AG08396 (cell line): Measurements from ENCODE around the gene UBE3B.
A peak's percentile ranks its signal among the peaks of the same experiment; 100 is the strongest.

Experiments used
- DNase-seq: peaks from one replicate; pipeline ENCODE4 v3.0.0; 2012; ENCODE audit warnings: low spot score, mixed read lengths

UBE3B gene

GRCh38 chr12:109573029-109573913 is 95.8 kb downstream of the UBE3B start, which contains the start of the genes MMAB and MVK:
Gene MMAB, minus strand, starts transcription at chr12:109573504. Its CDS starts 24 bp downstream, at chr12:109573480.
Gene MVK, plus strand, starts transcription at chr12:109573794. Its CDS starts 1,029 bp downstream, at chr12:109574823.
- DNase-seq: peak; percentile 99

GRCh38 chr12:109573914-109574244 is 96.4 kb downstream of the UBE3B start:
- DNase-seq: no peak

DNA sequence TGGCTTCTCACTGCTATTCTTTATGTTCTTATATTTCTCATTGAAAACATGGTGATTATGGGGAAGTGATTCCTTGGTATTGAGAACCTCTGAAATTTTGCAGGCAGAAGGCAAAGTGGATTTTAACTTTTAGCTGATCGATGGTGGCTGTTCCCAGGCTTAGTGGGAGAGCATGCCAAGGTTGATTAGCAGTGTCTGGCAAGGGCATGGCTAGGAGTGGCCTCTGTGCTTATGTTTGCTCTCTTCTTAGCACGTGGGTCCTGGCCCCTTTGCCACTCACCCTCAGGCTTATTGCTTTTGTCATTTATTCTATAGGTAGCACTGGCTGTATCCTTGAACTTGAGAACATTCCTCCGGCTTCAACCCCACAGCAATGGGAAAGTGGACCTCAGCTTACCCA is 98.2 kb downstream of the UBE3B start:
- DNase-seq: no peak

DNA sequence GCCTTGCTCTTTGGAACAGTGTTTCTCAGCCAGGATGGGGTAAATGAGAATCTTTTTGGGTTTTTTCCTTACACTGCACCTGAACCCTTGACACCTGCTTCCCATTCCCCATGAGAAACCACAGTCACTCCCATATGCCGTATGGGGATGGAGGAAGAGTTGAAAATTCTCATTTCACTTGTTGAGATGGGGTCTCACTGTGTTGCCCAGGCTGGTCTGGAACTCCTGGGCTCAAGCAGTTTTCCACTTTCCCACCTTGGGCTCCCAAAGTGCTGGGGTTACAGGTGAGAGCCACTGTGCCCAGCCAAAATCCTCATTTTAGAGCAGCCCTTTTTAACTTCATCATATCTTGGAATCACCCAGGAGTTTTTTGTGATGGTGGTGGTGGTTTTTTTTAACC is 99.9 kb downstream of the UBE3B start:
- DNase-seq: no peak

GRCh38 chr12:109578330-109578927 is 101.0 kb downstream of the UBE3B start:
- no peak for DNase-seq

- no peak for DNase-seq
Measured at GRCh38 chr12:109579639-109580038, 102.2 kb downstream of the UBE3B start.

GRCh38 chr12:109580272-109580671 is 102.8 kb downstream of the UBE3B start:
- no peak for DNase-seq

DNA sequence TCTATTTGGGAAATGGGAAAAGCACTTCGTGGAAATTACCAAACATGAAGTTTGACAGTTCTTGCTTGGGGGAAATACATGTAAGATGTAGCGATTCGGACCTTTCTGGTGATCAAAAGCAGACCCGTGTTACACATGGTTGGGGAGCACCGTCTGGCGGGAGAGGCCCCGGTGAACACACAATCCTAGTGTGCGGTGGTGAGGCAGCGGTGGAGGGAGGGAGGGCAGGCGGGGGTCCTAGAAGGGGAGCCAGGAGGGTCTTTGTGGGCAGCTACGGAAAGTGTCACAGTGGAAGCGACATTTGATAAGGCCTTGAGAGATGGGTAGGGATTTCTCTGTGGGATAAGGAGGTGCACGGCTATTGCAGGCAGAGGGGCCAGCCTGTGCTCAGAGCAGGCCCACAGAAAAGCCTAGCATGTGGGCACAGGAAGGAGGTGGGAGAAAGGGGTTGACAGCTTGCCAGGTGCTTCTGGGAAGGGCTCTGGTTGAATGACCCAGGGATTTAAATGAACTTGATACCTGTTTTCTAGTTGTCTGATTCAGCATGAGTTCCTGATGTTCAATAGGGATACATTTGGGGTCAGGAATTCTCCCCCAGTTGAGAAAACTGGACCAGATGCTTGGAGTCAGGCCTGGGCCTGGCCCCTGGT is 103.4 kb downstream of the UBE3B start:
- DNase-seq: no peak

GRCh38 chr12:109581334-109581691 is 103.9 kb downstream of the UBE3B start:
- DNase-seq: no peak

- DNase-seq: peak; percentile 70
Measured at GRCh38 chr12:109581856-109582255, 104.4 kb downstream of the UBE3B start.

- no peak for DNase-seq
Measured at GRCh38 chr12:109582636-109583035, 105.2 kb downstream of the UBE3B start.

DNA sequence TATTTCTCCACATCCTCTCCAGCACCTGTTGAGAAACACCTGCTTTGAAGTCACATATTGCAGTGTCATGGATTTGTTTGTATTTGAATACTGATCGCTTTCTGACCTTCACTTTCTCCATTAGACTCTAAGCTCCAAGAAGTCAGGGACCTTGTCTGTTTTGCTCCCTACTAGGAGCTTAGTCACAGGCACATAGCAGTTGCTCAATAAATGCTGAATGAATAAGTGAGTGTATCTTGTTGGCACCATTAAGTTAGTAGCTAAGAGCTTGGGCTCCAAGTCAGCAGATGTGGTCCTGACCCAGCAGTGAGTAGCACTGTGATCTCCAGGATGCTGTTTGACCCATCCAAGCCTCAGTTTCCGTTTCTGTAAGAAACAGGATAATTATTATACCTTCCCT is 106.3 kb downstream of the UBE3B start:
- no peak for DNase-seq
